Caco-2 (cell line): ENCODE results near the gene VCX3B. TPM values are rescaled to one million over a fixed set of nuclear protein-coding genes. Genes with fewer than 3 reads are reported as not detected.
"Not testable (repeated sequence)": the region's sequence is repeated elsewhere in the genome, so short reads cannot be mapped to it uniquely, and the experiment has no call there.

Experiments used
- BruUV-seq: library from RNA; stranded (reverse); fragments of 400-500 nt; replicated peaks from 2 replicates; lab custom pipeline; 2021; lab: Mats Ljungman, UMichigan
- CTCF ChIA-PET: fragments of 300-600 bp; sonication (Branson Sonifier 250); formaldehyde crosslinking; loops from one replicate; lab custom pipeline; 2022; ENCODE audit warnings: antibody characterized with exemption; lab: Charles Lee
- POLR2A ChIA-PET: fragments of 300-600 bp; sonication (Branson Sonifier 250); formaldehyde crosslinking; loops from one replicate; lab custom pipeline; 2022; ENCODE audit warnings: antibody characterized with exemption; lab: Charles Lee
- DNase-seq, 2 experiments: peaks; one replicate each; pipeline versions ENCODE4 v3.0.0 to v3.0.0-alpha.2; 2020 to 2022
- H3K27me3 ChIP-seq: replicated peaks from 2 replicates; pipeline ENCODE4 v1.6.0; 2011; ENCODE audit warnings: low read length; ENCODE audit not compliant: control insufficient read depth, insufficient read depth
- H3K36me3 ChIP-seq: 2 replicates; pipeline ENCODE4 v1.5.1; 2011; ENCODE audit warnings: low read length; ENCODE audit not compliant: control insufficient read depth, insufficient read depth
- H3K4me1 ChIP-seq: fragments of 250-450 bp; sonication (Bioruptor Pico); 2 replicates; pipeline ENCODE4 v1.5.1; 2020; ENCODE audit warnings: mild to moderate bottlenecking
- H3K4me3 ChIP-seq: 2 replicates; pipeline ENCODE4 v1.5.1; 2011; ENCODE audit warnings: low read depth, mild to moderate bottlenecking, control low read depth, low read length
- H3K9me3 ChIP-seq: fragments of 250-450 bp; sonication (Bioruptor Pico); 2 replicates; pipeline ENCODE4 v1.5.1; 2020; ENCODE audit warnings: mild to moderate bottlenecking, moderate library complexity
- H3K27ac Mint-ChIP-seq: one replicate; pipeline ENCODE4 v1.8.0; 2022; ENCODE audit warnings: mixed read lengths; ENCODE audit not compliant: unreplicated experiment
- H3K27me3 Mint-ChIP-seq: one replicate; pipeline ENCODE4 v1.8.0; 2022; ENCODE audit warnings: mixed read lengths; ENCODE audit not compliant: insufficient read depth, unreplicated experiment
- H3K36me3 Mint-ChIP-seq: one replicate; pipeline ENCODE4 v1.8.0; 2022; ENCODE audit warnings: mild to moderate bottlenecking, mixed read lengths; ENCODE audit not compliant: insufficient read depth, unreplicated experiment
- H3K4me1 Mint-ChIP-seq: one replicate; pipeline ENCODE4 v1.8.0; 2022; ENCODE audit warnings: low read depth, mixed read lengths; ENCODE audit not compliant: unreplicated experiment
- H3K4me3 Mint-ChIP-seq: one replicate; pipeline ENCODE4 v1.8.0; 2022; ENCODE audit warnings: mild to moderate bottlenecking, moderate library complexity, mixed read lengths; ENCODE audit not compliant: unreplicated experiment
- H3K9me3 Mint-ChIP-seq: one replicate; pipeline ENCODE4 v1.8.0; 2022; ENCODE audit warnings: mixed read lengths; ENCODE audit not compliant: unreplicated experiment
- intact Hi-C: fragments of 100-400 bp; cut with micrococcal nuclease; formaldehyde crosslinking; loops from one replicate; pipeline ENCODE4 v1.10.0; 2022; ENCODE audit not compliant: unreplicated experiment
- total RNA-seq: library from RNA; stranded (reverse); gene quantifications from 2 replicates; pipeline ENCODE4 v1.2.3, GENCODE V29; 2022
- TF ChIP-seq, protein P1 (sequence below), 2 experiments: fragments of 200-600 bp in 1 of 2; IDR thresholded peaks; 1 replicate in 1 of 2; 2 replicates in 1 of 2; pipeline versions ENCODE4 v1.5.1 to v1.8.0; 2011 to 2022; ENCODE audit warnings: antibody characterized with exemption in 1 of 2, control low read depth in 1 of 2, inconsistent platforms in 1 of 2, low read depth in 1 of 2, low read length in 1 of 2, mild to moderate bottlenecking in 1 of 2, moderate library complexity in 1 of 2; ENCODE audit not compliant: insufficient read depth in 1 of 2, severe bottlenecking in 1 of 2, unreplicated experiment in 1 of 2

Gene VCX3B
- total RNA-seq, 1 experiment from 2014 or later: not detected

DNA sequence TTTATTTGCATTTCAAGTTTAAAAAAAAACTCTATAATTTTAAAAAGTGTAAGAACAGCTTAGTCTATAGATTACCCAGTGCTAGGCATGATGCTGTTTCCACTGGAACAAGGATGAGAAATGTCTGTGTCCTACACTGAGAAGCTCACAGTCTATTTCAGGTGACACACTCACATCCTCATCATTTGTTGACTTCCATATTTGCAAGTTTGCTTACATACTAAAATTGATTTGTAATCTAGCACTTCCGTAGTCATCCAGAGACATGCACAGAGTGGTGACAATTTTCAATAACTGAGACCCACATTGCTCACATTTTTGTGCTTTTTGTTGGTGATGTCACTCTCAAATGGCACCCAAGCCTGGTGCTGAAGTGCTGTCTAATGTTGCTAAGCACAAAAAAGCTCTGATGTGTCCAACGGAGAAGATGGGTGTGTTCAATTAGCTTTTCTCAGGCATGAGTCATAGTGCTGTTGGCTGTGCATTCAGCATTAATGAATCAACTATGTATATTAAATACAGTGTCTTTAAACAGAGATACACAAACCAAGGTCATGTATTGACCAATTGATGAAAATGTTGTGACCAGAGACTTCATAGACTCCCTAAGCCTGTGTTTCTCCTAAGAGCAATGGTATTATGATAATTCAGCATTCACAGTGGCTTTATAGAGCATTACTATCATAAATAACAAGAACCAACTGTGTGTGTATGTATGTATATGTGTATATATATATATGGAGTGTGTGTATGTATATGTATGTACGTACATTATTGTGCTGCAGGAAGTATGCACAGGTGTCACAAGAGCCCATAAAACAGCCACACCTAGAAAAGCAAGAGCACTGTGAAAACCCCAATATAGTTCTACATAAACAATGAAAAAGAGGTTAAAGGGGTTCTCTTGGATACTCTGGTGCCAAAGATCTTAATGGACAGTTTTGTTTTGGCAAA lies 31.2 kb upstream of the VCX3B start:
- Histone ChIP-seq H3K4me3 (no peak overlapping the region), H3K27me3 (no peaks in the 10 kb centered on the region), H3K9me3 (no peaks in the 10 kb centered on the region), H3K4me1 (no peaks in the 10 kb centered on the region), H3K36me3 (no peaks in the 10 kb centered on the region)
- no peaks in the 10 kb centered on the region for H3K36me3 Mint-ChIP-seq
- intact Hi-C loops: no loop called here
- peaks cover 9% of the 10 kb centered on the region for H3K4me1 Mint-ChIP-seq
- ChIA-PET CTCF (no interaction called here), POLR2A (no interaction called here)
- H3K27me3 Mint-ChIP-seq: no peaks in the 10 kb centered on the region
- H3K9me3 Mint-ChIP-seq: peaks cover 10% of the 10 kb centered on the region
- no TSS peak for BruUV-seq
- DNase-seq: no peak
- no peak overlapping the region for H3K4me3 Mint-ChIP-seq
- TF ChIP-seq, protein P1, sequence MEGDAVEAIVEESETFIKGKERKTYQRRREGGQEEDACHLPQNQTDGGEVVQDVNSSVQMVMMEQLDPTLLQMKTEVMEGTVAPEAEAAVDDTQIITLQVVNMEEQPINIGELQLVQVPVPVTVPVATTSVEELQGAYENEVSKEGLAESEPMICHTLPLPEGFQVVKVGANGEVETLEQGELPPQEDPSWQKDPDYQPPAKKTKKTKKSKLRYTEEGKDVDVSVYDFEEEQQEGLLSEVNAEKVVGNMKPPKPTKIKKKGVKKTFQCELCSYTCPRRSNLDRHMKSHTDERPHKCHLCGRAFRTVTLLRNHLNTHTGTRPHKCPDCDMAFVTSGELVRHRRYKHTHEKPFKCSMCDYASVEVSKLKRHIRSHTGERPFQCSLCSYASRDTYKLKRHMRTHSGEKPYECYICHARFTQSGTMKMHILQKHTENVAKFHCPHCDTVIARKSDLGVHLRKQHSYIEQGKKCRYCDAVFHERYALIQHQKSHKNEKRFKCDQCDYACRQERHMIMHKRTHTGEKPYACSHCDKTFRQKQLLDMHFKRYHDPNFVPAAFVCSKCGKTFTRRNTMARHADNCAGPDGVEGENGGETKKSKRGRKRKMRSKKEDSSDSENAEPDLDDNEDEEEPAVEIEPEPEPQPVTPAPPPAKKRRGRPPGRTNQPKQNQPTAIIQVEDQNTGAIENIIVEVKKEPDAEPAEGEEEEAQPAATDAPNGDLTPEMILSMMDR (IDR thresholded peaks at IDR 0.05; ENCODE audit: insufficient read depth in 1 of 2, low read depth in 1 of 2, low read length in 1 of 2, severe bottlenecking in 1 of 2, unreplicated experiment in 1 of 2): no peak
- H3K27ac Mint-ChIP-seq: no peak overlapping the region

- no peaks in the 10 kb centered on the region for H3K36me3 ChIP-seq
- POLR2A ChIA-PET: no interaction called here
- no peaks in the 10 kb centered on the region for H3K9me3 Mint-ChIP-seq
- H3K27me3 ChIP-seq: no peaks in the 10 kb centered on the region
- no peaks in the 10 kb centered on the region for H3K4me1 ChIP-seq
- CTCF ChIA-PET: no interaction called here
- intact Hi-C loops: no loop called here
- no peak for DNase-seq
- H3K9me3 ChIP-seq: no peaks in the 10 kb centered on the region
- BruUV-seq: no TSS peak
- H3K4me1 Mint-ChIP-seq: no peaks in the 10 kb centered on the region
- peaks cover 5% of the 10 kb centered on the region for H3K36me3 Mint-ChIP-seq
- H3K27ac Mint-ChIP-seq: no peak overlapping the region
- no peak overlapping the region for H3K4me3 ChIP-seq
- TF ChIP-seq, protein P1 (IDR thresholded peaks at IDR 0.05; ENCODE audit: insufficient read depth in 1 of 2, low read depth in 1 of 2, low read length in 1 of 2, severe bottlenecking in 1 of 2, unreplicated experiment in 1 of 2): no peak
- H3K4me3 Mint-ChIP-seq: no peak overlapping the region
- no peaks in the 10 kb centered on the region for H3K27me3 Mint-ChIP-seq
These were observed 17.3 kb upstream of the VCX3B start for GRCh38 chrX:8447368-8447767.

DNA sequence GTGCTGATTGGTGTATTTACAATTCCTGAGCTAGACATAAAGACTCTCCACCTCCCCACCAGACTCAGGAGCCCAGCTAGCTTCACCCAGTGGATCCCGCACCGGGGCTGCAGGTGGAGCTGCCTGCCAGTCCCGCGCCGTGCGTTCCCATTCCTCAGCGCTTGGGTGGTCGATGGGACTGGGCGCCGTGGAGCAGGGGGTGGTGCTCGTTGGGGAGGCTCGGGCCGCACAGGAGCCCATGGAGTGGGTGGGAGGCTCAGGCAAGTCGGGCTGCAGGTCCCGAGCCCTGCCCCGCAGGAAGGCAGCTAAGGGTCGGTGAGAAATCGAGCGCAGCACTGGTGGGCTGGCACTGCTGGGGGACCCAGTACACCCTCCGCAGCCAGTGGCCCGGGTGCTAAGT lies 12.3 kb upstream of the VCX3B start:
- H3K36me3 ChIP-seq, BruUV-seq, H3K36me3 Mint-ChIP-seq, CTCF ChIA-PET, H3K27me3 Mint-ChIP-seq, H3K9me3 Mint-ChIP-seq, POLR2A ChIA-PET, H3K4me1 Mint-ChIP-seq, H3K9me3 ChIP-seq, DNase-seq, H3K4me3 ChIP-seq, H3K4me1 ChIP-seq, H3K27me3 ChIP-seq, H3K27ac Mint-ChIP-seq, H3K4me3 Mint-ChIP-seq, intact Hi-C loops: not testable (repeated sequence)
